SK-N-SH (cell line): ENCODE results near the gene XXYLT1.

ENCODE experiments used
- CHD2 ChIP-seq: fragments of 150-350 bp; IDR thresholded peaks from 2 replicates; pipeline ENCODE4 v1.6.1; 2018; ENCODE audit warnings: low read length; ENCODE audit not compliant: partially characterized antibody
- EP300 ChIP-seq, 2 experiments: IDR thresholded peaks; 2 replicates each; pipeline versions ENCODE4 v1.4.0 to v1.6.1; 2012; ENCODE audit warnings: borderline replicate concordance in 1 of 2, low read depth in 1 of 2, low read length in 1 of 2
- EZH2phosphoT487 ChIP-seq: fragments of 200-600 bp; sonication (generic); IDR thresholded peaks from 2 replicates; pipeline ENCODE4 v1.6.1; 2017; ENCODE audit warnings: low read depth, mixed run types, mild to moderate bottlenecking, antibody characterized with exemption, moderate library complexity, borderline replicate concordance
- FOXM1 ChIP-seq: IDR thresholded peaks from 2 replicates; pipeline ENCODE4 v1.4.0; 2012; ENCODE audit warnings: low read depth, mild to moderate bottlenecking
- RFX5 ChIP-seq: IDR thresholded peaks from 2 replicates; pipeline ENCODE4 v1.6.1; 2012; ENCODE audit warnings: mild to moderate bottlenecking, improper control_type of control experiment, low read length
- TF ChIP-seq, protein P1 (sequence below): fragments of 200-600 bp; sonication (generic); IDR thresholded peaks from 2 replicates; pipeline ENCODE4 v1.6.1; 2017; ENCODE audit warnings: antibody characterized with exemption, mild to moderate bottlenecking, moderate library complexity

DNA sequence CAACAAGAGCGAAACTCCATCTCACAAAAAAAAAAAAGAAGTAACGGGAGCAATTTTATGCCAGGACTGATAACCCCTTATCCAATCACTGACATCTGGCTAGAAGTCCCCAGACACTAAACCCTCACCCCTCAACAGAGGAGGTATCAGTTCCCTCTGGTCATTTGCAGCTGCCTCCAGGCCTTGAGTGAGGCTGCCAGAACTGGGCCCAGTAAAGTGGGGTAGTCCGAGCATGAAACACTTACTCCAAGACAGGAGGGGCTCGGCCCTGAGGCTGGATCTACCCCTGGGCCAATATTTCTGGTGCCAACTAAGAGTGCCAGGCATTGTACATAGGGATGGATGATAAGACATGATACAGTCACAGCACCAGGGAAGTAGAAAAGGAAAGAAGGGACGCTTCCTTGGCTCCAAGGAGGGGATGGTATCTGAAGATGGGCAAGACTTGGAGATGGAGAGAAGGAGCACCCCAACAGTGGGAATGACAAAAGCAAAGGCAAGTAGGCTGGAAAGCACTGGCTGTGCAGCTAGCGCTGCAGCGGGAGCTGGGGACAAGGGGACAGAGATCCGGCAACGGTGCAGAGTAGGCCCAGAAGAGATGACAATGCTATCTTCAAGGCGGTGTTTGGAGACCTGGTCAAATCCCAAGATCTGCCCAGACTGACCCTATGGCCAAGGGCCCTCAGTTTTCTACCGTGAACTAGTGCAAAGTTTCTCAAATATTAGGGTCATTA is 2.2 kb downstream of the XXYLT1 start:
- TF ChIP-seq EZH2phosphoT487 (no peak), RFX5 (no peak), FOXM1 (no peak), CHD2 (no peak), EP300 (IDR thresholded peaks at IDR 0.05; ENCODE audit: borderline replicate concordance in 1 of 2, low read depth in 1 of 2, low read length in 1 of 2) (no peak)
- TF ChIP-seq, protein P1, sequence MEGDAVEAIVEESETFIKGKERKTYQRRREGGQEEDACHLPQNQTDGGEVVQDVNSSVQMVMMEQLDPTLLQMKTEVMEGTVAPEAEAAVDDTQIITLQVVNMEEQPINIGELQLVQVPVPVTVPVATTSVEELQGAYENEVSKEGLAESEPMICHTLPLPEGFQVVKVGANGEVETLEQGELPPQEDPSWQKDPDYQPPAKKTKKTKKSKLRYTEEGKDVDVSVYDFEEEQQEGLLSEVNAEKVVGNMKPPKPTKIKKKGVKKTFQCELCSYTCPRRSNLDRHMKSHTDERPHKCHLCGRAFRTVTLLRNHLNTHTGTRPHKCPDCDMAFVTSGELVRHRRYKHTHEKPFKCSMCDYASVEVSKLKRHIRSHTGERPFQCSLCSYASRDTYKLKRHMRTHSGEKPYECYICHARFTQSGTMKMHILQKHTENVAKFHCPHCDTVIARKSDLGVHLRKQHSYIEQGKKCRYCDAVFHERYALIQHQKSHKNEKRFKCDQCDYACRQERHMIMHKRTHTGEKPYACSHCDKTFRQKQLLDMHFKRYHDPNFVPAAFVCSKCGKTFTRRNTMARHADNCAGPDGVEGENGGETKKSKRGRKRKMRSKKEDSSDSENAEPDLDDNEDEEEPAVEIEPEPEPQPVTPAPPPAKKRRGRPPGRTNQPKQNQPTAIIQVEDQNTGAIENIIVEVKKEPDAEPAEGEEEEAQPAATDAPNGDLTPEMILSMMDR, result no peak
